Measurements from ENCODE around the gene LFNG.
"Not testable (repeated sequence)": the region's sequence is repeated elsewhere in the genome, so short reads cannot be mapped to it uniquely, and the experiment has no call there.

LFNG gene

DNA sequence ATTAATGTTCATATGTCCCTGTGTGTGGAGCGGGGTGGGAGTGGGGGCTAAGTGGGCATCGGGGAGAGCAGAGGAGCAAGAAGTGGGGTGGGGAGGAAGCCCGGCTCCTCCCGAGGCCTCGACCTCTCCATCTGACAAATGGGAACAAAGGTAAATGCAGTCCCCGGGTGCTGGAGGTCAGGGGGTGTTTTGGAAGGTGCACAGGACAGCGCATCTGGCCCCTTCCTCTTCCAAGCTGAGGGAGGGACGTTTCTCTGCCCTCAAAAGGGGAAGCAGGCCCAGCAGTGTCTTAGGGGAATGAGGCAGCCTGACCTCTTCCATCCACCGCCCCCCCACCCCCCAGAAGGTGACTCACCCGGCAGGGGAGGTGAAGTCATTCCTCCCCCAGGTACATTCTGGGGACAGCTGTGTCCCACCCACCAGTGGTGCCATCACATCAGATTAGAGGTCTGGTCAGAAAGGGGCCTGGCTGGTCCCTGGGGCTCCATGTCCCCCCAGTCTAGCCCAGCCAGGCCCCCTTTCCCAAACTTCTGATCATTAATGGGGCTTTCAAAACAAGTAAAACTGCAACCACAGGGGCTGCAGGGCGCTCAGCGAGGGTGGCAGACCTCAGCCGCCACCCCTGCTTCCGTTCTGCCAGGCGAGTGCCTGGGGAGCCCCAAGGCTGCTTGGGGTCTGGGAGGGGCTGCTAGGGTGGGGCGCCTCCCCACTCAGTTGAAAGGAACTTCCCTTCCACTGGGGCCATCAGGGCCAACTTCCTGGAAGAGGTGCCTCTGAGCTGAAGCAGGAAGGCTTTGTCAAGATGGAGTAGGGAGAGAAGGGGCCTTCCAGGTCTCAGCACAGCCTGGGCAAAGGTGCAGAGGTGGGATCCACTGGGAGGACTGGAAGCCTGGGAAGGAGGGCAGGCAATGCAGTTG is 10.8 kb downstream of the LFNG start:
- no peak for DNase-seq (ENCODE audit: low read depth)

DNA sequence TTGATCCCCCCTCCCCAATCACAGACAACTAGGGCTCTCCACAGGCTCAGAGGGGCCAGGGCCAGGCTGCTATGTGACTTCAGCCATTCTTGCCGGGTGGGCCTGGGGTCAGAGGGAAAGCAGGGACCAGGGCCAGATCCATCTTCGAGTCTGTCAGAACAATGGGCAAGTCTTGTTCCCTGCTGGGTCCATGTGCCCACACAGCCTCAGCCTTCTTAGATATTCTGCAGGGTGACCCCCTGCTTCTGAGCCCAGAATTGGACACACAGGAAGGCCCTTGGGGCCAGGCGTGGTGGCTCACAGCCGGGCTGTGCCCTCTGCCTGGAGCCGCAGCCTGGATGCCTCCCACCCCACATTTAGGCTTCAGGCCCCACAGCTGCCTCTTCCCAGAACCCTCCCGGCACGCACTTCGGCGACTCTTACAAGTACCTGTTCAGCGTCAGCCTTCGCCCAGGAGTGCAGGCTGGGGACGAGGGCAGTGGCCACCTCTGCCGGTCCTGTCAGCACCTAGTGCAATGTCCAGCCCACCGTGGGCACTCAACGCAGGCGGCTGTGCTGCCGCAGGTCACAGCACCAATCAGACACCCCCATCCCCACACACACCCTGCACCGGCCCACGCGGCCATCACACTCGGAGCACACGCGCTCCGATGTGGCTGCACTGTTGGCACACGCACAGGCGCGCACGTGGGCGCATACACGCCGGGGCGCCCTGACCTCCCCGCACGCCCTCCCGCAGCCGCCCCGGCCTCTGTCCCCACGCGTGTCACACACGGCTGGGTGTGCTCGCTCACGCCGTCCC is 11.6 kb downstream of the LFNG start:
- DNase-seq (ENCODE audit: low read depth) = not testable (repeated sequence)

DNA sequence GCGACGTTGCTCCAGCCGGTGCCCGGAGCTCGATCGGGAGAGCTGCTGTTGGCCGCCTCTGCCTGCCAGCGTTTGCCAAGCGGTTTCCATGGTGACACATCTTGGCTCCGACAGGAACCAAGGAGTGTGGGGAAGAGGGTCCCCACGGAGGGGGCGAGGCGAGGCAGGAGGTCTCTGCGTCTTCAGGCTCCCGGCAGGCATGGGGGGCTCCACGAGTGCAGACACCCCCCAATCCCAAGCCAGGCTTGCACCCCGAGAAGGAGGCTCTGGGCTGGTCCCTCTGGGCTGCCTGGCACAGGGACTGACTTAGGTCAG is 12.2 kb downstream of the LFNG start:
- not testable (repeated sequence) for DNase-seq (ENCODE audit: low read depth)

DNA sequence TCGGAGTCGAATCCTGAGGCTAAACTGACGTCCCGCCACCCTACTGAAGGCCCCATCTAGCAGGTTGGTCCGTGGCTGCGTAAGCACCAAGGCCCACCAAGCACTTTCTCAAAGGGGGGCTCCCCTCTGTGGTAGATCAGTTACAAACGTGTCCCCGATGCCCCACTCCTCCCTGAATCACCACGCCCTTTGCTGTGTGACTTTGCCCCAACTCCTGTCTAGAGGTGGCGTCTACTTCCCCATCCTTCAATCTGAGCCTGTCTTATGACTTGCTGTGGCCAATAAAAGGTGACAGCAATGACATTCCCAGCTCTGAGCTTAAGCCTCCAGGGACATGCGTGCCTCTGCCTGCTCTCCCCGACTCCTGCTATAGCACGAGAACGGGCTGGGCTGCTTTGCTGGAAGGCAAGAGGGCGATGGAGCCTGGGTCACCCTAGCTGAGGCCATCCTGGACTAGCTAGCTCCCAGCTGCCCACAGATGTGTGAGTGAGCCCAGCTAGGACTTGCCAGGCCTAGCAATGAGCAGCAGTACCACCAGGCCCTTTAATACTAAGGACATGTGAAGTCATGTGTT is 12.7 kb downstream of the LFNG start:
- not testable (repeated sequence) for DNase-seq (ENCODE audit: low read depth)

DNA sequence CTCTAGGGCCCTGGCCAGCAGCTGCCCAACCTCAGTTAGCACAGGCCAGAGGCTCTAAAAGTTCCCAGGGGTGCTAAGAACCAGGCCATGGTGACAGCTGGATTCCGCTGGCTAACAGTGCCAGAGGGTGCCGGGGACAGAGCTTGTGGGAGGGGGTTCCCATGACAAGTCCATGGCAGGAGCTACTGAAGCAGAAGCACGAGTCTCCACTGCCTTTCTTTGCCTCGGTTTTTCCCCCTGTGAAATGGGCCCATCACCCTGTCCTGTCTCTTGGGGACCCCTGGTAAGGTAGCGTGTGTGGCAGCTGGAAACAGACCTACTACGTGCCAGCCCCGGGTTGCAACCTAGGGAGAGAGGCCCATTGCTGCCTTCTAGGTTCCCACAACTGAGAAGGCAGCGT is 13.2 kb downstream of the LFNG start:
- DNase-seq (ENCODE audit: low read depth) = not testable (repeated sequence)

DNA sequence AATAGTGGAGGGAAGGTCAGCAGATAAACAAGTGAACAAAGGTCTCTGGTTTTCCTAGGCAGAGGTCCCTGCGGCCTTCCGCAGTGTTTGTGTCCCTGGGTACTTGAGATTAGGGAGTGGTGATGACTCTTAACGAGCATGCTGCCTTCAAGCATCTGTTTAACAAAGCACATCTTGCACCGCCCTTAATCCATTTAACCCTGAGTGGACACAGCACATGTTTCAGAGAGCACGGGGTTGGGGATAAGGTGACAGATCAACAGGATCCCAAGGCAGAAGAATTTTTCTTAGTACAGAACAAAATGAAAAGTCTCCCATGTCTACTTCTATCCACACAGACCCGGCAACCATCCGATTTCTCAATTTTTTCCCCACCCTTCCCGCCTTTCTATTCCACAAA is 14.0 kb downstream of the LFNG start:
- not testable (repeated sequence) for DNase-seq (ENCODE audit: low read depth)

DNA sequence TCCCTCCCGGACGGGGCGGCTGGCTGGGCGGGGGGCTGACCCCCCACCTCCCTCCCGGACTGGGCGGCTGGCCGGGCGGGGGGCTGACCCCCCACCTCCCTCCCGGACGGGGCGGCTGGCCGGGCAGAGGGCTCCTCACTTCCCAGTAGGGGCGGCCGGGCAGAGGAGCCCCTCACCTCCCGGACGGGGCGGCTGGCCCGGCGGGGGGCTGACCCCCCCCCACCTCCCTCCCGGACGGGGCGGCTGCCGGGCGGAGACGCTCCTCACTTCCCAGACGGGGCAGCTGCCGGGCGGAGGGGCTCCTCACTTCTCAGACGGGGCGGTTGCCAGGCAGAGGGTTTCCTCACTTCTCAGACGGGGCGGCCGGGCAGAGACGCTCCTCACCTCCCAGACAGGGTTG is 14.6 kb downstream of the LFNG start:
- DNase-seq (ENCODE audit: low read depth) = not testable (repeated sequence)

DNA sequence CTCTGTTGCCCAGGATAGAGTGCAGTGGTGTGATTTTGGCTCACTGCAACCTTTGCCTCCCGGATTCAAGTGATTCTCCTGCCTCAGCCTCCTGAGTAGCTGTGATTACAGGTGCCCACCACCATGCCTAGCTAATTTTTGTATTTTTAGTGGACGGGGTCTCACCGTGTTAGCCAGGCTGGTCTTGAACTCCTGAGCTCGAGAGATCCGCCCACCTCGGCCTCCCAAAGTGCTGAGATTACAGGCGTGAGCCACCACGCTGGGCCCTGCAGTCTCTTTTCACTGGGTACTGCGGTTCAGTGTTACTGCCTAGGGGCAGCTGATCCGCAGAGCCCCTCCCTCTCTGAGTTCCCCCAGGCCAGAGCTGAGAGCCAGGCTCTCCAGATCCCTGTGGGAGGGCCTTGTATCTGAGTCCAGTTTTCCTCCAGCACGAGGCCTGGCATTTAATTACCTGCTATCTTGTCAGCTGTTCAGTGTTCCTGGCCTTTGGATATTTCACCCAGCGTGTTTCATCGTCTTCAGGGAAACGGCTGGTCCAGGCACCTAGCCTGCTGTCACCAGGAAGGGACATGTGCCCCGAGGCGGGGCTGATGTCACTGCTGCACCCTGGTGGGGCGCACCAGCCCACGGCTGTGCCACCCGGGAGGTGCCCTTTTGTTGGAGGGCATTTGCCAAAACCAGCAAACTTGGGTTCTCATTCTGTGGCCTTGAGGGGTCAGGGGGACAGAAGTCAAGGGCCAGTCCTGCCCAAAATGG is 16.5 kb downstream of the LFNG start:
- not testable (repeated sequence) for DNase-seq (ENCODE audit: low read depth)

DNA sequence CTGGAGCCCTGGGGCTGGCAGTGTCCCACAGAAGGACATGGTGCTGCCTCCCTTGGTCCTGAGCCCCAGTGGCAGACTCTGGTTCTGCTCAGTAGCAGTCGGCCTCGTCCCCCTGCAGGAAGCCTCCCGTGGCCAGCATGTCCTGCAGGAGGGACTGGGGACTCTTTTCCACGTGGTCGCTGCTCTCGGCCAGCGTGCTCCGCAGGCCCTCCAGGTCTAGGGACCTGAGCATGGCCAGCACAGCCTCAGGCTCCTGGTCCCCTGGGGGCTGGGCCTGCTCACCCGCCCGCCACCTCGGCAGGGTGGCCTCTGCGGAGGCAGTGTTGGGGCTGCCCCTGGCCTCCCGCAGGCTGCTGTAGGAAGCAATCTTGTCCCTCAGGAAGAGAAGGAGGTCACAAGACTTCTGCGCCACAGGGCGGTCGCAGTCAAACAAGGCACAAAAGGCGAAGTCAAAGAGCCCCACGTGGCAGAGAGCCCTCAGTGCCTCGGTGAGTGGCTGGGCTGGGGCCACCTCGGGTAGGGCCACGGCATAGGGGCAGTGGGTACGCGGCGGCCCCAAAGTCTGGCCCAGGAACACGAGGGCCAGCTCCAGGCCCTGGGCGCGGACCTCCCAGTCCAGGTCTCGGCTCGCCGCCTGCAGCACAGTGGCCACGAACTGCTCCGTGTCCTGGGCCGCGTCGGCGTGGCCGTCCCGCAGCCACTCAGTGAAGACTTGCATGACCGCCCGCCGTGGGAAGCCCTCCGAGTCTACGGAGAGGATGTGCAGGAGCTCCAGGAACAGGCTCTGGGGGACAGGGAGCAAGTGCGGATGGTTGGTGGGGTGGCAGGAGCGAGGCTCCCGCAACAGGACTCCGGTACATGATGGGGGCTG is 18.6 kb downstream of the LFNG start:
- no peak for DNase-seq (ENCODE audit: low read depth)

DNA sequence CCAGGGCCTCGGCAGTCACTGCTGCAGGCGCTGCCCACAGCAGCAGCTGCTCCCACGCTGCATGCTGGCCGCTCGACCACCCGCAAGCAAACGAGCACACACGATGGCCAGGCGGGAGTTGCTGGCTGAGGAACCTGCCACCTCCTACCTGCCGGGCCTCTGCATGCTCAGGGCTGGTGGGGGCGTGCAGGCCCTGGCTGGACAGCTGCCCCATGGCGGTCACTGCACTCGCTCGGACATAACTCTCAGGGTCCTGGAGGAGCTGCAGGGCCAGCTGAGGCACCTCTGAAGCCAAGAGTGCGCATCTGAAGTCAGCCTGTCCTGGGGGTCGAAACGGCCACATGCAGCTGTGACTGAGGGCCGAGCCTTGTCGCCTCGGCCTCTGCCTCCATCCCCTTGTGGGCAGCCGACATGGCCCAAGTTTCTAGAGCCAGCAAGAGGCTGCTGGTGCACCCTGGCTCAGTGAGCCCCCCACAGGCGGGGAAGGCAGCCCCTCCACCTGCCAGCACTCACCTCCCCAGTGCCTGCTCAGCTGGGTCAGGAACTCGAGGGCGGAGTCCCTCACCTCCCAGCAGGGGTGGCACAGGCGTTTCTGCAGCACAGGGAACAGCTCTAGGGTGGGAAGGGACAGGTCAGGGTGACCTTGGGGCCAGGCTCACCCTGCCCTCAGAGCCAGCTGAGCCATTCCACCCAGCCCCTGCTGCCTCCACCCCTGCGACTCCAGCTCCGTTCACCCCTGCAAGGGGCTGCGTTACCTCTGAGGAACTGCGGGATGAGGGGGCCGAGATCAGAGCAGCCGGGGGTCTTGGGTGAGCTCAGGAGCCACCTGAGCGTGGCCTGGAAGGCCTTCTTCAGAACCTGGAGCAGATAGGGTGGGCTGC is 19.7 kb downstream of the LFNG start:
- no peak for DNase-seq (ENCODE audit: low read depth)

DNA sequence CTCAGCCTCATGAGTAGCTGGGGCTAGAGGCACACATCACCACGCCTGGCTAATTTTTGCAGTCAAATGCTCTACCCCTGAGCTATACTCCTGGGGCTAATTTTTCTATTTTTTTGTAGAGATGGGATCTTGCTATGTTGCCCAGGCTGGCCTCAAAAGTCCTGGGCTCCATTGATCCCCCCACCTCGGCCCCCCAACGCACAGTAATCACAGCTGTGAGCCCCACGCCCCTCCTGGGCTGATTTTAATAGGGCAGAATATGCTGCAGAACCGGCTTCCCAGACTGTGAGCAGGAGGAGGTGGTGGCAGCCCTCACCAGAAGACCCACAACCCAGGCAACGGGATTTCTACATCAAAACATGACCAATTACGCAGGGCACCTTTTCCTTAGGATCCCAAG is 20.6 kb downstream of the LFNG start:
- DNase-seq (ENCODE audit: low read depth) = no peak

DNA sequence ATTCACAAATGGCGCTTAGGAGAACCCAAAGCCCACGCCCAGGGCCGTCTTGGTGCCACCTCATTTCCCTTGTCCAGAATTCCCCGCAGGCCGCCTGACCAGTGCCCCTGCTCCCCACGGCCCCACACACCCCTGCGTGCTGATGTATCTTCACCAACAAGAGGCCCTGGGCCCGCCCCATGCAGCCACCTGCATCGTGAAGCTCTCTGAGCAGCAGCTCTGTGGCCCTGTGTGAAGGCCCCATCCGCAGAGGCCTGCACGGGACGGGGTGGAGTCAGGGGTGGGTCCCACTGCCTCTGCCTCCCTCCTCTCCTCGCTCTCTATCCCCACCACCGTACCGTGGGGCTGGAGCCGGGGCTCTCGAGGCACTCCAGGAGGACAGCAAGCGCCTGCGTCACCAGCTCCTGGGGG is 21.1 kb downstream of the LFNG start:
- DNase-seq (ENCODE audit: low read depth) = no peak

DNA sequence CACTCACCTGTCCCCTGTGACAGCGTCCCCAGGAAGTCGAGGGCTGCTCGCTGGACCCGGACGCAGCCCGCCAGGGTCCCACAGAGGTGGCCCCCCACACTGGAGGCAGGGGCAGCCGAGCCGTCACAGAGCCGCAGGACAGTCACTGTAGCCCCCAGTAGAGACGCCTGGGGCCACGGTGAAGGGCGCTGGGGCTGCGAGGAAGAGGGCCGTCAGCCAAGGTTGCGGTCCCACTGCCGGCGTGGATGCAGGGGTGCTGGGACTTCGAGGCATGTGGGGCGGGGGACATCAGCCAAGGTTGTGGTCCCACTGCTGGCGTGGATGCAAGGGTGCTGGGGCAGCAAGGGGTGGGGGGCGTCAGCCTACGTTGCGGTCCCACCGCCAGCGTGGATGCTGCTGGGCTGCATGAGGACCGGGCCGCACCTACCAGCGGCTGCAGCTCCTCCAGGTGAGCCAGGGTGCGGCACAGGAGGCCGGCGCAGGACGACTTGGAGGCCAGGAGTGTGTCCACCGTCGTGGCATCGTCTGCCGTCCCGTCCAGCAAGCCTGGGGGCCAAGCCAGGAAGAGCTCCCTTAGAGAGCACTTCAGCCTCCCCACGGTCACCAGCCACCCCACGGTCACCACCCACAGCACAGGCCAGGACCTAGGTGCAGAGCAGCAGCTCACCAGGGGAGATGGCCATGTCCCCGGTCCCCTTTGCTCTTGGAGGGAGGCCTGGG is 21.9 kb downstream of the LFNG start:
- no peak for DNase-seq (ENCODE audit: low read depth)

DNA sequence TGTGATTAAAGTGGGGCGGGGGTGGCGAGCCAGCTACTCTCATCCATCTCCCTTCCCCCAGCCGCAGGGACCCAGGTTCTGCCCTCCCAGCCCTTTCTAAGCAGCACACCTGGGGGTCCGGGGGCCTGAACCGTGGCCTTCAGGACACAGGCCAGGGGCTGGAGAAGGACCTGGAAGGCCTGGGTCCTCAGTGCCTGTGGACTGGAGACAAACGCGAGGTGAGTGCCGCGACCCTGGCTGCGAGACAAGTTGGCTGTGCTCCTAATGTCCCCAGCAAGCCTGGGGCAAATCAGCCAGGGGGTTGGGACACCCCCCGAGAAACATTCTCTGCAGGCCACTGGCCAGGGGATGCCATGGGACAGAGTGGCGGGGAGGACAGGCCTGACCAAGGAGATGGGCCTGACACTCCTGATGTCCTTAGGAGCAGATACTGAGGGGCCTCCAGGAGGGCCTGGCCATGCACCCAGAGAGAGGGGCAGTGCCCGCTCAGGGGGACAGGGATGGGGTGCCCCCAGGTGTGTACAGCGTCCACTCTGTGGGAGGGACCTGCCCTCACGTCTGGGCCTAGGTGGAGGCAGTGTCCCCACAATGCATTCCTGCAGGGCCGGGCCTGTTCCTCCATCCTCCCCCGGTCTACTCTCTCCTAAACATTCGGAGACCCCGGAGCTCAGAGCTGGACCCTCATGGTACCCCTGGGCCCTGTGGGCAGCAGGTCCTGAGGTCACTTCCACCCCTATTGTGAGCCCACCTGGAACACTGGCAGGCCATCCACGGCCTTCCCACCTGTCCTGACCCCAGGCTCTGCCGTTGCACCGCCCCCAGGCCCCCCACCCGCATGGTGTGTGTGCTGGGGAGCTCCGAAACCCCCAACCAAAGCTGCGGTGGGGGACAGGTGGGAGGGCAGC is 22.7 kb downstream of the LFNG start:
- no peak for DNase-seq (ENCODE audit: low read depth)

DNA sequence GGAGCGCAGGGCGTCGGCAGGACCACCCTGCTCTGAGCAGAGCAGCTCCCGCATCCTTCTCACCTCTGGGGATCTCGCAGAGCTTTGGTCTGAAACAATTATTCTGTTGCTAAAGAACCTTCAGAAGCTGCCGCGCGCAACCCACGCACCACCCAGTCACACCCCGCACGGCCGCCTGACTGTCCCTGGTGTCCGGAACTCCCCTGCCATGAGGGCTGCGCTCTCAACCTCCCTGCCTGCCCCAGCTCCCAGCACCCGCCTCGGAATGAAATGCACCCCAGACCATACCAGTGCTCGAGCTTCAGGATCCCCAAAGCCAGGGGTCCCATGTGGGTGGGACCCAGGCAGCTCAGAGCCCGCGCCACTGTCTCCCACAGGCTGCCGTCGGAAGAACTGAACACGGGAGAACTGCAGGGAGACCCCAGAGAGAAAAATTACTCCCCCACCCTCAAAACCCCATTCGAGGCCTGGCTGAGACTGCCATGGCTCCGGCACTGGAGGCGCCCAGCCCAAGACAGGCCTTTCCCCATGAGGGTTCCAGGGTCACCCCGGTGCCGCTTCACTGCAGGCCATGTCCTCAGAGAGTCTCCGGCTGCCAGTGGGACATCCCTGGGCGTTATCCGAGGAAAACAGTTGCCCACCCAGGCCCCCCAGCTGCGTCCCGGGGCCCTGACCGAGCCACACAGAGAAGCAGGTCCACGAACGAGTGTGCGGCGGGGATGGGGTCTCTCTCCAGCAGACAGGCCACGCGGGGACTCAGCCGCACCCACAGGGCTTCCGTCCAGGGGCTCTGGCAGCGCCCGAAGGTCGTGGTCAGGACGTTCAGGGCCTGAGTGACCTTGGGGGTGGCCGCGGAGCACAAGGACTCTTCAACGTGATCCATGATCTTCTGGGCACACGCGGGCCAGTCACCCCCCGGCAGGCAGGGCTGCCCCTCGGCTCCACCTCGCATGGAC is 23.6 kb downstream of the LFNG start:
- DNase-seq (ENCODE audit: low read depth) = no peak

DNA sequence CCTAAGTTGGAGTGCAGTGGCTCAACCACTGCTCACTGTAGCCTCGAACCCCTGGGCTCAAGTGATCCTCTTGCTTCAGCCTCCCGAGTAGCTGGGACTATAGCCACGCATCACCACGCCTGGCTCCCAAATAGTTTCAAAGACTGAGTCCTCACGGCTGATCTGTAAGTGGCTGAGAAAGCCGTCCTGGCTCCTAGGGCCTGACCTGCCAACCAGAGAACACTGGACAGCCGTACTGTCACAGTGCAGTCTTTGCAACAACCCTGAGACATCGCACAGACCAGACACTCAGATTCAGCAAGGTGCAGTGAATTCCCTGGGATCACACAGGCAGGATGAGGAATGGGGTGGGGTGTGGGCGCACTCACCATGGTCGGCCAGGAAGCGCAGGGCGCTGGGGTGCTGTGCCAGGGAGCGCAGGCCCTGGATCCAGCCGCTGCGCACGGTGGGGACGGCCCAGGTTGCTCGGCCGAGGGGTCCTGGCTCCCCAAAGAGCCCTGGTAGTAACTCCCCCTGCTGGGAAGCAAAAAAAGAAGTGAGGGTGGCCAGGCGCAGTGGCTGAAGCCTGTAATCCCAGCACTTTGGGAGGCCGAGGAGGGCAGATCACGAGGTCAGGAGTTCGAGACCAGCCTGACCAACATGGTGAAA is 25.1 kb downstream of the LFNG start:
- no peak for DNase-seq (ENCODE audit: low read depth)

Data from HS-5 (cell line).